Left ventricle myocardium inferior (tissue), 1 donor: ENCODE data around the gene SLC6A16. TPM values are rescaled to one million over a fixed set of nuclear protein-coding genes. Genes with fewer than 3 reads are reported as not detected.

Experiments used
- DNase-seq: peaks from one replicate; pipeline ENCODE4 v3.0.0-alpha.2; 2020
- H3K27ac ChIP-seq: fragments of 200-600 bp; replicated peaks from 2 replicates; pipeline ENCODE4 v1.8.0; 2021
- H3K27me3 ChIP-seq: fragments of 200-600 bp; 2 replicates; pipeline ENCODE4 v1.8.0; 2021; ENCODE audit warnings: low read depth
- H3K36me3 ChIP-seq: fragments of 200-600 bp; 2 replicates; pipeline ENCODE4 v1.8.0; 2021
- H3K4me1 ChIP-seq: fragments of 200-600 bp; 2 replicates; pipeline ENCODE4 v1.8.0; 2021
- H3K4me3 ChIP-seq: fragments of 200-600 bp; 2 replicates; pipeline ENCODE4 v1.8.0; 2021; ENCODE audit warnings: mild to moderate bottlenecking, moderate library complexity
- H3K9me3 ChIP-seq: fragments of 200-600 bp; replicated peaks from 2 replicates; pipeline ENCODE4 v1.8.0; 2021
- intact Hi-C: fragments of 100-400 bp; cut with micrococcal nuclease; formaldehyde crosslinking; loops from one replicate; pipeline ENCODE4 v1.11.0; 2022
- total RNA-seq: library from RNA; stranded (reverse); fragmentation: NEBNext Ultra II Directional; extraction: Animal tissue kit (Norgen Biotek cat#: 25700); gene quantifications from one replicate; pipeline ENCODE4 v1.2.1, GENCODE V29; 2021
- TF ChIP-seq, protein P1 (sequence below): fragments of 200-600 bp; IDR thresholded peaks from 2 replicates; pipeline ENCODE4 v1.8.0; 2021; ENCODE audit warnings: antibody characterized with exemption, mild to moderate bottlenecking, borderline replicate concordance
- donor health status: DM: no; HTN: yes; CAD: no; lungs with severe emphysema.

The SLC6A16 gene
- total RNA-seq, 1 donor from 2014 or later = 1.1 TPM

GRCh38 chr19:49363268-49364082, 38.5 kb upstream of the SLC6A16 start, which contains the start of gene DKKL1:
Gene DKKL1, plus strand, starts transcription at chr19:49363877. Its CDS starts 122 bp downstream, at chr19:49363999.
- Histone ChIP-seq H3K9me3 (peaks cover 4% of the 10 kb centered on the region), H3K4me1 (peaks cover 26% of the 10 kb centered on the region), H3K27me3 (no peaks in the 10 kb centered on the region), H3K27ac (peak within 1 kb of the TSS; percentile 96), H3K36me3 (peaks cover 13% of the 10 kb centered on the region), H3K4me3 (peak within 1 kb of the TSS; percentile 85)
- peak; percentile 99 for DNase-seq
- TF ChIP-seq, protein P1, sequence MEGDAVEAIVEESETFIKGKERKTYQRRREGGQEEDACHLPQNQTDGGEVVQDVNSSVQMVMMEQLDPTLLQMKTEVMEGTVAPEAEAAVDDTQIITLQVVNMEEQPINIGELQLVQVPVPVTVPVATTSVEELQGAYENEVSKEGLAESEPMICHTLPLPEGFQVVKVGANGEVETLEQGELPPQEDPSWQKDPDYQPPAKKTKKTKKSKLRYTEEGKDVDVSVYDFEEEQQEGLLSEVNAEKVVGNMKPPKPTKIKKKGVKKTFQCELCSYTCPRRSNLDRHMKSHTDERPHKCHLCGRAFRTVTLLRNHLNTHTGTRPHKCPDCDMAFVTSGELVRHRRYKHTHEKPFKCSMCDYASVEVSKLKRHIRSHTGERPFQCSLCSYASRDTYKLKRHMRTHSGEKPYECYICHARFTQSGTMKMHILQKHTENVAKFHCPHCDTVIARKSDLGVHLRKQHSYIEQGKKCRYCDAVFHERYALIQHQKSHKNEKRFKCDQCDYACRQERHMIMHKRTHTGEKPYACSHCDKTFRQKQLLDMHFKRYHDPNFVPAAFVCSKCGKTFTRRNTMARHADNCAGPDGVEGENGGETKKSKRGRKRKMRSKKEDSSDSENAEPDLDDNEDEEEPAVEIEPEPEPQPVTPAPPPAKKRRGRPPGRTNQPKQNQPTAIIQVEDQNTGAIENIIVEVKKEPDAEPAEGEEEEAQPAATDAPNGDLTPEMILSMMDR = peak; percentile 32
- intact Hi-C loops = no loop called here

DNA sequence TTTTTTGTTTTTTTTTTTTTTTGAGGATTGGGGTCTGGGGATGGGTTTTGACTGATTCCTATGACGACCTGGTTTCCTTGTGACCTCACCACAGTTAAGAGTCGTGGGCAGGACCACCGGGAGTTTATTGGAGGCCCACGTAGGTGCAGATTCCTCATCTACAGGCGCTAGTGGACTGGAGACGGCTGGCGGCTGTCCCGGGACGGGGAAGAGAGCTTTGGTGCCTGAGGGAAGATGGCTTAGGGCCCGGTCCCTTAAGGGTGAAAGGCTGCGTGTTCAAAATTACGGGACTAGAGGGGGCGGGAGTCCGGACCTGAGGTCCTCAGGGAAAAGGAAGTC, 37.9 kb upstream of the SLC6A16 start:
- peak overlapping the region; percentile 96 for H3K27ac ChIP-seq
- H3K27me3 ChIP-seq = no peaks in the 10 kb centered on the region
- peaks cover 18% of the 10 kb centered on the region for H3K36me3 ChIP-seq
- peak; percentile 59 for DNase-seq
- peaks cover 26% of the 10 kb centered on the region for H3K4me1 ChIP-seq
- TF ChIP-seq, protein P1 = no peak
- no peaks in the 10 kb centered on the region for H3K9me3 ChIP-seq
- intact Hi-C loops = no loop called here
- H3K4me3 ChIP-seq = peak overlapping the region; percentile 85

DNA sequence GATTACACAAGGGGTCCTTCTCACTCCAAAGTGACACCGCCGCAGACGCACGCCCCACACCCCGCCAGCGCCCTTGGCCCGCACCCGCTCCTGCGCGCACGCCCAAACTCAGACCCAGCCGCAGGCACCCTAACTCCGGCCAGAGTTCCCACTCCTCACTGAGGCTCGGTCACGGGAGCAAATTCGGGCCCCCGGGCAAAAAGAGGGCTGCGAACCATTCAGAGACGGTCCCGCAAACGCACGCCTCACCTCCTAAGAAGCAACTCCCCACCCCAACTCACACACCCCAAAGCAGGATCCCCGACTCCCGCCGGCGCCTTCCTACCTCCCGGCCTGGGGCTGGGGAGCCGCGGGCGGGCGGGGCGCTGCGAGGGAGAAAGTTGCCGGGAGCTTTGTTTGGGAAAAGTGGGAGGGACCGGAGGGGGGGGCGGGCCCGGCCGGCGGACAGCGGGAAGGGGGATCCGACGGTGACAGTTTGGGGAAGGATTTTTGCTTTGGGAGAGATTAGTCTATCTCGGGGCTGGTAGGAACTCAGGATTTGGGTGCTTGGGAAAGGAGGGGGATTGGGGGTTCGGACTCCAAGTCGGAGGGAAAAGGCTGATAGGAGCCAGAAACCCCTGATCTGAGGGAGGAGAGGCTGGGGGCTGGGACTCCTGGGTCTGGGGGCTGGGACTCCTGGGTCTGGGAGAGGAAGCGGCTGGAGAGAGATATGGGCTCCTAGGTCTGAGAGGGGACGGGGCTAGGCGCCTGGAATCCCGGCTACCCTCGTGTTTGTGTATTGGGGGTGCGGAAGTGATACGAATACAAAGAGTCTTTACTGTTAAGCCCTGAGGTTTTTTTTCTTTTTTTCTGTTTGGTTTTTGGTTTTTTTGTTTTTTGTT, 37.3 kb upstream of the SLC6A16 start, which contains the start of gene TEAD2:
Gene TEAD2, minus strand, starts transcription at position 369 of the 881 bp plus-strand sequence. CDS start 2,341 bp downstream, outside the sequence.
- Histone ChIP-seq H3K9me3 (no peaks in the 10 kb centered on the region), H3K27ac (peak within 1 kb of the TSS; percentile 96), H3K4me1 (peaks cover 31% of the 10 kb centered on the region), H3K4me3 (peak within 1 kb of the TSS; percentile 85), H3K36me3 (peaks cover 23% of the 10 kb centered on the region), H3K27me3 (no peaks in the 10 kb centered on the region)
- TF ChIP-seq, protein P1 = no peak
- peak; percentile 86 for DNase-seq
- intact Hi-C loops = no loop called here

GRCh38 chr19:49361438-49362047, 36.6 kb upstream of the SLC6A16 start:
- Histone ChIP-seq H3K4me1 (peaks cover 39% of the 10 kb centered on the region), H3K36me3 (peaks cover 23% of the 10 kb centered on the region), H3K4me3 (peak overlapping the region; percentile 85), H3K27me3 (no peaks in the 10 kb centered on the region), H3K9me3 (no peaks in the 10 kb centered on the region), H3K27ac (peak overlapping the region; percentile 96)
- TF ChIP-seq, protein P1 = no peak
- intact Hi-C loops = no loop called here
- peak; percentile 85 for DNase-seq
